Keratinocyte (primary cell): Measurements from ENCODE around the gene EMX1. TPM values are rescaled to one million over a fixed set of nuclear protein-coding genes. Genes with fewer than 3 reads are reported as not detected.

Experiments
- DNase-seq: peaks from one replicate; pipeline ENCODE4 v3.0.0-alpha.2; 2011; ENCODE audit warnings: low read depth, missing footprints, low spot score
- FAIRE-seq: peaks from 2 replicates; lab custom pipeline; 2011; peaks lifted over from hg19 to GRCh38; lab: Jason Lieb, UNC
- H2AFZ ChIP-seq: 2 replicates; pipeline ENCODE4 v1.6.0; 2012; ENCODE audit warnings: low read length, control low read depth, inconsistent platforms; ENCODE audit not compliant: control insufficient read depth
- H3K27ac ChIP-seq: 2 replicates; pipeline ENCODE4 v1.5.1; 2011; ENCODE audit warnings: low read length; ENCODE audit not compliant: control insufficient read depth, insufficient read depth
- H3K27me3 ChIP-seq: 3 replicates; pipeline ENCODE4 v1.6.0; 2011; ENCODE audit warnings: low read length; ENCODE audit not compliant: control insufficient read depth, insufficient read depth; ENCODE audit errors: extremely low read depth
- H3K36me3 ChIP-seq, 2 experiments: 2 replicates in 1 of 2; 3 replicates in 1 of 2; pipeline ENCODE4 v1.5.1; 2011; ENCODE audit warnings: low read length in 2 of 2, mild to moderate bottlenecking in 1 of 2; ENCODE audit not compliant: control insufficient read depth in 2 of 2, insufficient read depth in 2 of 2; ENCODE audit errors: extremely low read depth in 1 of 2
- H3K4me1 ChIP-seq: 3 replicates; pipeline ENCODE4 v1.5.1; 2011; ENCODE audit warnings: low read length; ENCODE audit not compliant: control insufficient read depth, insufficient read depth; ENCODE audit errors: extremely low read depth
- H3K4me2 ChIP-seq: 3 replicates; pipeline ENCODE4 v1.6.0; 2011; ENCODE audit warnings: low read depth, low read length; ENCODE audit not compliant: control insufficient read depth, insufficient read depth; ENCODE audit errors: extremely low read depth
- H3K4me3 ChIP-seq, 3 experiments: fragments of 200-600 bp in 1 of 3; sonication (generic) in 1 of 3; 2 replicates in 2 of 3; 3 replicates in 1 of 3; pipeline ENCODE4 v1.5.1; 2011 to 2016; ENCODE audit warnings: low read length in 3 of 3, mild to moderate bottlenecking in 3 of 3, control low read depth in 2 of 3, inconsistent platforms in 1 of 3, low read depth in 1 of 3, mixed read lengths in 1 of 3, mixed run types in 1 of 3, moderate library complexity in 1 of 3; ENCODE audit not compliant: control insufficient read depth in 2 of 3, insufficient read depth in 2 of 3; ENCODE audit errors: extremely low read depth in 1 of 3
- H3K79me2 ChIP-seq: 2 replicates; pipeline ENCODE4 v1.6.0; 2012; ENCODE audit warnings: low read length; ENCODE audit not compliant: control insufficient read depth, insufficient read depth
- H3K9ac ChIP-seq: 3 replicates; pipeline ENCODE4 v1.6.0; 2011; ENCODE audit warnings: low read length; ENCODE audit not compliant: control insufficient read depth, insufficient read depth; ENCODE audit errors: extremely low read depth
- H3K9me1 ChIP-seq: 3 replicates; pipeline ENCODE4 v1.6.0; 2011; ENCODE audit warnings: low read length; ENCODE audit not compliant: control insufficient read depth, insufficient read depth; ENCODE audit errors: extremely low read depth
- H3K9me3 ChIP-seq: 2 replicates; pipeline ENCODE4 v1.5.1; 2012; ENCODE audit warnings: low read depth, low read length; ENCODE audit not compliant: control insufficient read depth
- H4K20me1 ChIP-seq: 3 replicates; pipeline ENCODE4 v1.6.0; 2011; ENCODE audit warnings: low read length; ENCODE audit not compliant: control insufficient read depth, insufficient read depth; ENCODE audit errors: extremely low read depth
- CTCF ChIP-seq, 3 experiments: IDR thresholded peaks in 1 of 3; conservative IDR thresholded peaks in 1 of 3; optimal IDR thresholded peaks in 1 of 3; 2 replicates in 2 of 3; 3 replicates in 1 of 3; pipeline versions ENCODE3 to v1.5.1; 2011; ENCODE audit warnings: low read length in 3 of 3, mild to moderate bottlenecking in 3 of 3, moderate library complexity in 2 of 3, control low read depth in 1 of 3, inconsistent platforms in 1 of 3; ENCODE audit not compliant: insufficient read depth in 2 of 3; ENCODE audit errors: extremely low read depth in 1 of 3
- EZH2 ChIP-seq: IDR thresholded peaks from one replicate; pipeline ENCODE4 v1.6.1; 2012; ENCODE audit warnings: inconsistent platforms, mild to moderate bottlenecking, low read length, moderate library complexity
- dilution Hi-C: fragments of 300-500 bp; cut with MboI; formaldehyde crosslinking; loops from one replicate; pipeline ENCODE4 v1.7.0; 2020; ENCODE audit warnings: low sequenced_read_pairs; ENCODE audit not compliant: extremely low pct_ligation_motif_present
- polyA plus RNA-seq, 5 experiments: library from polyadenylated mRNA; depleted of rRNA in 3 of 5; stranded (reverse) in 3 of 5; stranded (forward) in 1 of 5; unstranded in 1 of 5; fragments of >200 nt; gene quantifications; 1 replicate in 1 of 5; 2 replicates in 3 of 5; 3 replicates in 1 of 5; pipeline versions ENCODE4 v1.2.1 to v1.2.3, GENCODE V29; 2011 to 2012; ENCODE audit warnings: missing spikeins in 2 of 5, low read depth in 1 of 5, low replicate concordance in 1 of 5

Gene EMX1
- polyA plus RNA-seq, 1 donor (not counting 4 experiments of a cell fraction or from before 2014, with no cell fraction given) = not detected

- DNase-seq (no peak), FAIRE-seq (no peak)
- Histone ChIP-seq H3K9me3 (no peaks in the 10 kb centered on the region), H3K9ac (no peak overlapping the region), H3K9me1 (no peaks in the 10 kb centered on the region), H2AFZ (no peak overlapping the region), H4K20me1 (no peaks in the 10 kb centered on the region), H3K27ac (no peak overlapping the region), H3K4me2 (no peak overlapping the region), H3K4me1 (peaks cover 4% of the 10 kb centered on the region), H3K36me3 (no peaks in the 10 kb centered on the region), H3K79me2 (no peaks in the 10 kb centered on the region), H3K27me3 (no peaks in the 10 kb centered on the region), H3K4me3 (no peak overlapping the region)
- TF ChIP-seq CTCF (optimal IDR thresholded peaks at IDR 0.05 in 1 of 3, IDR thresholded peaks at IDR 0.05 in 1 of 3, conservative IDR thresholded peaks at IDR 0.05 in 1 of 3; ENCODE audit: extremely low read depth in 1 of 3, insufficient read depth in 2 of 3, low read length in 3 of 3) = no peak
- dilution Hi-C loops = no loop called here
These were observed 29.1 kb downstream of the EMX1 start for GRCh38 chr2:72946466-72946865.

- DNase-seq (no peak), FAIRE-seq (no peak)
- H3K79me2 ChIP-seq = no peaks in the 10 kb centered on the region
- H3K4me2 ChIP-seq = no peak overlapping the region
- H3K4me1 ChIP-seq = peaks cover 4% of the 10 kb centered on the region
- no peak overlapping the region for H3K4me3 ChIP-seq
- H3K9me3 ChIP-seq = no peaks in the 10 kb centered on the region
- dilution Hi-C loops = no loop called here
- no peaks in the 10 kb centered on the region for H4K20me1 ChIP-seq
- H3K9ac ChIP-seq = no peak overlapping the region
- H3K27me3 ChIP-seq = no peaks in the 10 kb centered on the region
- TF ChIP-seq CTCF (optimal IDR thresholded peaks at IDR 0.05 in 1 of 3, IDR thresholded peaks at IDR 0.05 in 1 of 3, conservative IDR thresholded peaks at IDR 0.05 in 1 of 3; ENCODE audit: extremely low read depth in 1 of 3, insufficient read depth in 2 of 3, low read length in 3 of 3) (no peak), EZH2 (no peak)
- H3K27ac ChIP-seq = no peak overlapping the region
- H2AFZ ChIP-seq = no peak overlapping the region
- no peaks in the 10 kb centered on the region for H3K9me1 ChIP-seq
- no peaks in the 10 kb centered on the region for H3K36me3 ChIP-seq
These were observed 30.9 kb downstream of the EMX1 start for GRCh38 chr2:72947952-72948830.
